ENCODE data around the gene PLS1. TPM values are rescaled to one million over a fixed set of nuclear protein-coding genes. Genes with fewer than 3 reads are reported as not detected.

PLS1 gene
- polyA plus RNA-seq, 2 of the 4 experiments (the other 2 are of a cell fraction) = 18.5 to 78.1 TPM

GRCh38 chr3:142578329-142579223, 17.6 kb upstream of the PLS1 start, which contains the start of gene ATR (continued):
- no peak for TF ChIP-seq CEBPB (IDR thresholded peaks at IDR 0.05)
- no peak for TF ChIP-seq ZFP36 (IDR thresholded peaks at IDR 0.05; ENCODE audit: borderline replicate concordance, partially characterized antibody)
- no peak for TF ChIP-seq RAD21 (conservative IDR thresholded peaks at IDR 0.05 in 1 of 2, IDR thresholded peaks at IDR 0.05 in 1 of 2)
- no peak for TF ChIP-seq EHF (CRISPR knock-in tag; IDR thresholded peaks at IDR 0.05)
- no peak for TF ChIP-seq JUNB (IDR thresholded peaks at IDR 0.05)
- no peak for TF ChIP-seq HES2 (IDR thresholded peaks at IDR 0.05)
- 0 out of 2 replicates have a peak, but pooled peaks have one; percentile 3 for TF ChIP-seq MAZ (IDR thresholded peaks at IDR 0.05; ENCODE audit: borderline replicate concordance, low read depth, low read length)
- no peak for TF ChIP-seq CTCF (IDR thresholded peaks at IDR 0.05)
- TF ChIP-seq HDAC2 (IDR thresholded peaks at IDR 0.05) = 0 out of 2 replicates have a peak, but pooled peaks have one; percentile 26
- TF ChIP-seq EP300 (IDR thresholded peaks at IDR 0.05) = peak in 1 of 2 experiments; percentile 19; a peak in 1 of 5 replicates
- TF ChIP-seq ZNF302 (CRISPR knock-in tag; IDR thresholded peaks at IDR 0.05) = no peak
- peak; percentile 85 to 97 for TF ChIP-seq JUN (IDR thresholded peaks at IDR 0.05)
- no peak for TF ChIP-seq FOSL2 (IDR thresholded peaks at IDR 0.05)
- peak; percentile 12; the same call in 1 of the 2 replicates for TF ChIP-seq FOSL2 (CRISPR knock-in tag; IDR thresholded peaks at IDR 0.05)
- no peak for TF ChIP-seq RNF2 (IDR thresholded peaks at IDR 0.05; ENCODE audit: borderline replicate concordance, low read depth)
- TF ChIP-seq NFE2L2 (conservative IDR thresholded peaks at IDR 0.05; ENCODE audit: low read length) = no peak
- no peak for TF ChIP-seq EHMT2 (IDR thresholded peaks at IDR 0.05; ENCODE audit: low read depth)
- no peak for TF ChIP-seq RFX5 (IDR thresholded peaks at IDR 0.05)
- TF ChIP-seq MAFK (IDR thresholded peaks at IDR 0.05; ENCODE audit: partially characterized antibody) = no peak
- TF ChIP-seq BCL3 (IDR thresholded peaks at IDR 0.05) = no peak; the same call in 2 of the 3 replicates
- TF ChIP-seq KDM1A (IDR thresholded peaks at IDR 0.05; ENCODE audit: low read depth) = no peak
- no peak for TF ChIP-seq ZC3H11A (IDR thresholded peaks at IDR 0.05)
- TF ChIP-seq REST (IDR thresholded peaks at IDR 0.05) = 0 out of 2 replicates have a peak, but pooled peaks have one; percentile 16
